GM12865 (cell line): Measurements from ENCODE around the gene C3orf70.

ENCODE experiments used
- DNase-seq: peaks from one replicate; pipeline ENCODE4 v3.0.0; 2010; ENCODE audit warnings: low read depth
- H3K4me3 ChIP-seq: 2 replicates; pipeline ENCODE4 v1.5.1; 2011; ENCODE audit warnings: mild to moderate bottlenecking, low read depth, low read length, control low read depth
- CTCF ChIP-seq: IDR thresholded peaks from 2 replicates; pipeline ENCODE4 v1.5.1; 2011; ENCODE audit warnings: low read length, control low read depth, low read depth, inconsistent platforms; ENCODE audit not compliant: insufficient read depth; ENCODE audit errors: missing control alignments

C3orf70 gene

GRCh38 chr3:185152410-185153170, at the start of gene C3orf70:
C3orf70 (minus strand) TSS chr3:185153060; CDS start chr3:185152823, 237 bp downstream.
- peak within 1 kb of the TSS; percentile 58 for H3K4me3 ChIP-seq
- no peak for TF ChIP-seq CTCF
- DNase-seq: peak; percentile 43

GRCh38 chr3:185200639-185201038, 47.8 kb upstream of the C3orf70 start:
- no peak for TF ChIP-seq CTCF
- no peak for DNase-seq
- H3K4me3 ChIP-seq: no peak overlapping the region

DNA sequence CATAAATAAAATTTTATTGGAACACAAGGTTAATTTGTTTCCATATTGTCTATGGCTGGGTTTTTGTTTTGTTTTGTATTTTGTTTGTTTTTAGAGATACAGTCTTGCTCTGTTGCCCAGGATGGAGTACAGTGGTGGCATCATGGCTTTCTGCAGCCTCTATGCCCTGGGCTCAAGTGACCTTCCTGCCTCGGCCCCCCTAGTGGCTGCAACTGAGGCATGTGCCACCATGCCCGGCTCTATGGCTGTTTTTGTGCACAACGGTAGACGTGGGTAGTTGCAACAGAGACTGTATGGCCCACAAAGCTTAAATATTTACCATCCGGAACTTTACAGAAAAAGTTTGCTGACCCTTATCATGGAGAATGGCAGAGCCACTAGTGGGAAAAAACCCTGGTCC, 46.8 kb upstream of the C3orf70 start:
- no peak overlapping the region for H3K4me3 ChIP-seq
- no peak for DNase-seq
- TF ChIP-seq CTCF: no peak

GRCh38 chr3:185199206-185199605, 46.3 kb upstream of the C3orf70 start:
- TF ChIP-seq CTCF: no peak
- H3K4me3 ChIP-seq: no peak overlapping the region
- no peak for DNase-seq

GRCh38 chr3:185197068-185197467, 44.2 kb upstream of the C3orf70 start:
- H3K4me3 ChIP-seq: no peak overlapping the region
- DNase-seq: no peak
- TF ChIP-seq CTCF: no peak

- no peak for TF ChIP-seq CTCF
- H3K4me3 ChIP-seq: no peak overlapping the region
- DNase-seq: no peak
Observed at GRCh38 chr3:185195652-185196051, 42.8 kb upstream of the C3orf70 start.

- TF ChIP-seq CTCF: no peak
- DNase-seq: no peak
- H3K4me3 ChIP-seq: no peak overlapping the region
Observed at GRCh38 chr3:185188816-185189215, 36.0 kb upstream of the C3orf70 start.
